ENCODE measurements around the gene PPIL6. TPM values are rescaled to one million over a fixed set of nuclear protein-coding genes. Genes with fewer than 3 reads are reported as not detected.

PPIL6 gene
- total and polyA plus RNA-seq, 2 donors (not counting 1 experiment from before 2014, with no cell fraction given) = 0.85 to 1.8 TPM

GRCh38 chr6:109393157-109393885, 47.1 kb downstream of the PPIL6 start:
- Histone ChIP-seq H4K20me1 (ENCODE audit: control insufficient read depth, insufficient read depth, low read length, poor library complexity, severe bottlenecking) (no peaks in the 10 kb centered on the region), H3K4me3 (ENCODE audit: control extremely low read depth in 1 of 5, extremely low read depth in 1 of 5, insufficient read depth in 1 of 5, low read depth in 2 of 5, low read length in 4 of 5) (no peak overlapping the region), H3K79me2 (ENCODE audit: control insufficient read depth, insufficient read depth, low read length) (no peaks in the 10 kb centered on the region), H3K36me3 (replicated peaks in 1 of 2; ENCODE audit: control extremely low read depth in 1 of 2, control insufficient read depth in 1 of 2, extremely low read depth in 1 of 2, insufficient read depth in 2 of 2, low read length in 1 of 2) (no peaks in the 10 kb centered on the region), H3K4me2 (replicated peaks; ENCODE audit: low read depth, low read length, poor library complexity, severe bottlenecking) (no peak overlapping the region), H3K27ac (ENCODE audit: low read length in 2 of 2) (no peak overlapping the region), H3K27me3 (replicated peaks in 1 of 4; ENCODE audit: control extremely low read depth in 1 of 4, control insufficient read depth in 3 of 4, insufficient read depth in 4 of 4, low read length in 3 of 4) (no peaks in the 10 kb centered on the region), H3K4me1 (ENCODE audit: control insufficient read depth in 2 of 2, insufficient read depth in 2 of 2, low read length in 2 of 2) (peaks cover 0 to 11% of the 10 kb centered on the region in 2 donors), H3K9me3 (ENCODE audit: control extremely low read depth in 1 of 3, control insufficient read depth in 2 of 3, insufficient read depth in 1 of 3, low read length in 2 of 3) (no peaks in the 10 kb centered on the region), H3K9ac (ENCODE audit: low read length) (no peak overlapping the region), H2AFZ (ENCODE audit: insufficient read depth, low read depth, low read length, poor library complexity, severe bottlenecking) (no peak overlapping the region)
- WGBS (ENCODE audit: insufficient coverage) = 44% methylated on average over 5 of the region's 5 CpGs
- Mint-ChIP-seq H3K27ac (no peak overlapping the region), H3K4me3 (no peak overlapping the region), H3K27me3 (peaks cover 4% of the 10 kb centered on the region), H3K4me1 (peaks cover 8% of the 10 kb centered on the region), H3K9me3 (ENCODE audit: insufficient read depth) (no peaks in the 10 kb centered on the region)
- ATAC-seq (ENCODE audit: low read depth) (no peak), DNase-seq (no peak)
- TF ChIP-seq EZH2 (IDR thresholded peaks at IDR 0.05; ENCODE audit: borderline replicate concordance, insufficient read depth, low read depth, low read length, poor library complexity, severe bottlenecking) (no peak), CTCF (IDR thresholded peaks at IDR 0.05) (no peak)
- ChIA-PET POLR2A (no interaction called here), CTCF (interaction anchor here (4.6 kb wide), 1 partner anchor 9 kb away, joined by 26 read pairs; the partner anchor contains the start of gene CD164)
- intact Hi-C loops (cut with micrococcal nuclease) = no loop called here

- Mint-ChIP-seq H3K27me3 (no peaks in the 10 kb centered on the region), H3K27ac (no peak overlapping the region), H3K4me3 (no peak overlapping the region), H3K4me1 (peaks cover 8% of the 10 kb centered on the region), H3K9me3 (ENCODE audit: insufficient read depth) (no peaks in the 10 kb centered on the region)
- ChIA-PET CTCF (interaction anchor here (1.2 kb wide), 1 partner anchor 650 kb away, joined by 6 read pairs; no protein-coding TSS in a partner anchor), POLR2A (interaction anchor here (0.6 kb wide), 1 partner anchor 424 kb away, joined by 3 read pairs; no protein-coding TSS in a partner anchor)
- no peak for ATAC-seq (ENCODE audit: low read depth)
- H3K4me1 ChIP-seq (ENCODE audit: control insufficient read depth in 2 of 2, insufficient read depth in 2 of 2, low read length in 2 of 2) = peaks cover 2 to 13% of the 10 kb centered on the region in 2 donors
- H3K27me3 ChIP-seq (replicated peaks in 1 of 4; ENCODE audit: control extremely low read depth in 1 of 4, control insufficient read depth in 3 of 4, insufficient read depth in 4 of 4, low read length in 3 of 4) = no peaks in the 10 kb centered on the region
- no peaks in the 10 kb centered on the region for H3K9me3 ChIP-seq (ENCODE audit: control extremely low read depth in 1 of 3, control insufficient read depth in 2 of 3, insufficient read depth in 1 of 3, low read length in 2 of 3)
- no peak overlapping the region for H3K4me2 ChIP-seq (replicated peaks; ENCODE audit: low read depth, low read length, poor library complexity, severe bottlenecking)
- WGBS (ENCODE audit: insufficient coverage) = 91% methylated on average over 5 of the region's 6 CpGs
- H3K36me3 ChIP-seq (replicated peaks in 1 of 2; ENCODE audit: control extremely low read depth in 1 of 2, control insufficient read depth in 1 of 2, extremely low read depth in 1 of 2, insufficient read depth in 2 of 2, low read length in 1 of 2) = no peaks in the 10 kb centered on the region
- H2AFZ ChIP-seq (ENCODE audit: insufficient read depth, low read depth, low read length, poor library complexity, severe bottlenecking) = no peak overlapping the region
- H3K9ac ChIP-seq (ENCODE audit: low read length) = no peak overlapping the region
- no peak overlapping the region for H3K27ac ChIP-seq (ENCODE audit: low read length in 2 of 2)
- no peak for DNase-seq
- peaks cover 2% of the 10 kb centered on the region for H3K79me2 ChIP-seq (ENCODE audit: control insufficient read depth, insufficient read depth, low read length)
- no peaks in the 10 kb centered on the region for H4K20me1 ChIP-seq (ENCODE audit: control insufficient read depth, insufficient read depth, low read length, poor library complexity, severe bottlenecking)
- intact Hi-C loops (cut with micrococcal nuclease) = no loop called here
- H3K4me3 ChIP-seq (ENCODE audit: control extremely low read depth in 1 of 5, extremely low read depth in 1 of 5, insufficient read depth in 1 of 5, low read depth in 2 of 5, low read length in 4 of 5) = no peak overlapping the region
- no peak for TF ChIP-seq CTCF (IDR thresholded peaks at IDR 0.05)
- no peak for TF ChIP-seq EZH2 (IDR thresholded peaks at IDR 0.05; ENCODE audit: borderline replicate concordance, insufficient read depth, low read depth, low read length, poor library complexity, severe bottlenecking)
Observed at GRCh38 chr6:109389650-109390274, 50.7 kb downstream of the PPIL6 start.
